ENCODE results near the gene GNB1L.

GNB1L gene

GRCh38 chr22:19757985-19758895, 96.4 kb downstream of the GNB1L start:
- DNase-seq (ENCODE audit: low spot score) = no peak
- H3K4me3 ChIP-seq = no peak overlapping the region
- TF ChIP-seq, protein P1, sequence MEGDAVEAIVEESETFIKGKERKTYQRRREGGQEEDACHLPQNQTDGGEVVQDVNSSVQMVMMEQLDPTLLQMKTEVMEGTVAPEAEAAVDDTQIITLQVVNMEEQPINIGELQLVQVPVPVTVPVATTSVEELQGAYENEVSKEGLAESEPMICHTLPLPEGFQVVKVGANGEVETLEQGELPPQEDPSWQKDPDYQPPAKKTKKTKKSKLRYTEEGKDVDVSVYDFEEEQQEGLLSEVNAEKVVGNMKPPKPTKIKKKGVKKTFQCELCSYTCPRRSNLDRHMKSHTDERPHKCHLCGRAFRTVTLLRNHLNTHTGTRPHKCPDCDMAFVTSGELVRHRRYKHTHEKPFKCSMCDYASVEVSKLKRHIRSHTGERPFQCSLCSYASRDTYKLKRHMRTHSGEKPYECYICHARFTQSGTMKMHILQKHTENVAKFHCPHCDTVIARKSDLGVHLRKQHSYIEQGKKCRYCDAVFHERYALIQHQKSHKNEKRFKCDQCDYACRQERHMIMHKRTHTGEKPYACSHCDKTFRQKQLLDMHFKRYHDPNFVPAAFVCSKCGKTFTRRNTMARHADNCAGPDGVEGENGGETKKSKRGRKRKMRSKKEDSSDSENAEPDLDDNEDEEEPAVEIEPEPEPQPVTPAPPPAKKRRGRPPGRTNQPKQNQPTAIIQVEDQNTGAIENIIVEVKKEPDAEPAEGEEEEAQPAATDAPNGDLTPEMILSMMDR (IDR thresholded peaks at IDR 0.05) = no peak
- no peak overlapping the region for H3K27ac ChIP-seq

- Histone ChIP-seq H3K4me3 (peak overlapping the region; percentile 62), H3K27ac (no peak overlapping the region)
- TF ChIP-seq, protein P1 (IDR thresholded peaks at IDR 0.05) = no peak
- DNase-seq (ENCODE audit: low spot score) = no peak
Measured at GRCh38 chr22:19757140-19757984, 97.3 kb downstream of the GNB1L start.

DNA sequence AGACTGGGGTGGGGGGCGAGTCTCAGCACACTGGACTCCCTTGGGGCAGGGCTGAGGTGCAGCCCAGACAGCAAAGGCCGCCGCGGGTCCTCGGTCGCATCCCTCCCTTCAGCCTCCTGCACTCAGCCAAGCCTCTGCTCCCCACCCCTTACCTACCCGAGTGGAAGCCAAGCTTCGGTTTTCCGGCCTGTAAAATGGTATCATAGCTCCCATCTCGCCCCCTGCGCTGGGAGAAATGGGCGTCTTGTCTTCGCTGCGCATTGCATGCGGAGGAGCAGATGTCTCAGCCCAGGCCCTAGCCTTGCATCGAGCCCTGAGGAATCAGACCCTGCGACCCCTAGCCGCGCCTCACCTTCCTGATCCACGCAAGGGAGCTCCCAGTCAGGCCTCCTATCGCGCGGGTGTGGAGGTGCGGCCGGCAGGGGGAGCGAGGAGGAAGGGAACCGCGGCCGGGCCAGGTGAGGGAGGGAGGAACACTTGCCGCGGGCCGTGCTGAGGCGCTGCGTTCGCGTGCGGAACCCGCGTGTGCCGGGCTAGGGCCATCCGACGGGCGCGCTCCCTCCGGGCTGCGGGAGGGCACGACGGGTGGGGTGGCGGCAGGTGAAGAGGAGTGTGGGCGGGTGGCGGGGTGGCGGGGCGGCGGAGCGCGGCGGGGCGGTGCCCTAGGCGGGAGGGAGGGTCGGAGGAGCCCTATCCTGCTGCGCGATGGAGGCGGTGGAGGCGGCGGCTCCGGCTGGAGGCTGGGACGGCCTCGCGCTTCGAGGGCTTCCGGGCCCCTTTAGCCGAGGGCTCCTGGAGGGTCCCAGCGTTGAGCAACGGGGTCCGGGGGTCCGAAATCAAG, 98.2 kb downstream of the GNB1L start:
- DNase-seq (ENCODE audit: low spot score) = no peak
- Histone ChIP-seq H3K27ac (no peak overlapping the region), H3K4me3 (peak overlapping the region; percentile 62)
- TF ChIP-seq, protein P1 (IDR thresholded peaks at IDR 0.05) = no peak

DNA sequence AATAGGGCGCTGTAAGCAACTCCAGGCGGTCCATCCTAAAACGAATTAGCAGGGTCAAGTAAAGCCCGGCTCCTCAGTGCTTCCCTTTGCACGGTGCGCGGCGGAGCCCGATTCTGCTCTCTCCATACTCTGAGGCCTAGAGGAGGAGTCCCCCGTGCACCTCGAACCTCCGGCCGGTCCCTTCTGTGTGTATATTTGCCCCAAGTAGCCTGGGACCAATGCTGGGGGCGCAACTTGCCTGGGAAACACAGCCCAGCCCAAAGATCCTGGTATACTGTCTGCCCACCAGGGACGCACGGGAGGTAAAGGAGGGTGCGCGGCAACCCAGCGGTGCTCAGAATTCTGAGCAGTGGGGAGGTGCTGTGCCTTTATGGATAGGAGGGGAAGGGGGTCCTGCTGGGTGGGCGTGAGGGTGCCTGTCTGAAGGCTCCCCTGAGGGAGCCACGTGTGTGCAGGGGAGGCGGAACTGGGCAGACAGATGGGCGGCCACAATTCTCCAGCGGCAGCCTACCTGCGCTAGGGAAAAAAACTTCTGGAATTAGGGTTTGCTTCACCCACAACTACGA, 98.9 kb downstream of the GNB1L start:
- no peak for DNase-seq (ENCODE audit: low spot score)
- TF ChIP-seq, protein P1 (IDR thresholded peaks at IDR 0.05) = no peak
- H3K4me3 ChIP-seq = no peak overlapping the region
- no peak overlapping the region for H3K27ac ChIP-seq

- no peak for DNase-seq (ENCODE audit: low spot score)
- TF ChIP-seq, protein P1 (IDR thresholded peaks at IDR 0.05) = no peak
- Histone ChIP-seq H3K4me3 (peak overlapping the region; percentile 42), H3K27ac (no peak overlapping the region)
Measured at GRCh38 chr22:19755145-19755710, 99.4 kb downstream of the GNB1L start.

DNA sequence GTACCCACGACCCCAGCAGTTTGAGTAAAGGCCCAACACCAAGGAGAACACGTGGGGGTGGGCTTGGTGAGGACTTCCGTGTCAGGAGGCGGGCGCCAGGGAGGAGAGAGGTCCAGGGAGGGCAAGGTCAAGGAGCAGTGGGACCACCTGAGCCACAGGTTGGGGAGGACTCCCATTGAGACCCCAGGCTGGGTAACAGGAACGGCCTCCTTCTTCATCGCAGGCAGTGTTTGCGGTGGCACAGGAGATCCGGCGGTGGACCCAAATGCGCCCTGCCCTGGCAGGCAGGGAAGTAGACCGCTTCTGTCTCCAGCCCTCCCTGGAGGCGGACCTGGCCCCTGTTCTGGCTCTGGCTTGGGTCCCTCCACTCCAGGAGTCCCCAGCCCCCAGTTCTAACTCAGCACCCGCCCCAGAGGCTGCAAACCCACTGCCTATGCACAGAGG, 100.0 kb downstream of the GNB1L start:
- TF ChIP-seq, protein P1 (IDR thresholded peaks at IDR 0.05) = no peak
- Histone ChIP-seq H3K4me3 (no peak overlapping the region), H3K27ac (no peak overlapping the region)
- no peak for DNase-seq (ENCODE audit: low spot score)
